NB4 (cell line): ENCODE results near the gene ITGA4.

ENCODE experiments used
- MYC ChIP-seq: IDR thresholded peaks from 2 replicates; pipeline ENCODE4 v1.6.1; 2011; ENCODE audit warnings: low read depth, low read length
- POLR2A ChIP-seq: IDR thresholded peaks from 2 replicates; pipeline ENCODE4 v1.6.1; 2011; ENCODE audit warnings: mild to moderate bottlenecking; ENCODE audit not compliant: insufficient read length; ENCODE audit errors: extremely low read depth
- TF ChIP-seq, protein P1 (sequence below): IDR thresholded peaks from one replicate; pipeline ENCODE4 v1.5.1; 2012; ENCODE audit warnings: low read depth, low read length
- TF ChIP-seq, protein P2 (sequence below): IDR thresholded peaks from 2 replicates; pipeline ENCODE4 v1.6.1; 2011; ENCODE audit warnings: low read depth, low read length

DNA sequence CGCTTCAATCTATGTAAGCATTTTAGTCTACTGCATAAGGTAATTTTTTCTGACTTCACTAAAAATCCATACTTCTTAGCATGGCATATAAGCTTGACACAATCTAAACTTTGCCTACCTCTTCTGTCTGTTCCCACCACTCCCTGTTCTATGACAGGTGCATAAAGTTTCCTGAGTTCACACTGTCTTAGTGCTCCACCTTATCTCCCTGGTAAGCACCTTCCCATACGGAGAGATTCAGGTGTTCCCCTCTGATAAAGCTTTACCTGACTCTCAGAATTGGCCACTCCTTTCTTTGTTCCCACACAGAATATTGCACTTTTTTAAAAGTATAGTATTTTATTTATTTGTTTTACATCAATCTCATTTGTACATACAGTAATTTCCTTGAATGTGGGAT is 16.8 kb upstream of the ITGA4 start:
- TF ChIP-seq, protein P1, sequence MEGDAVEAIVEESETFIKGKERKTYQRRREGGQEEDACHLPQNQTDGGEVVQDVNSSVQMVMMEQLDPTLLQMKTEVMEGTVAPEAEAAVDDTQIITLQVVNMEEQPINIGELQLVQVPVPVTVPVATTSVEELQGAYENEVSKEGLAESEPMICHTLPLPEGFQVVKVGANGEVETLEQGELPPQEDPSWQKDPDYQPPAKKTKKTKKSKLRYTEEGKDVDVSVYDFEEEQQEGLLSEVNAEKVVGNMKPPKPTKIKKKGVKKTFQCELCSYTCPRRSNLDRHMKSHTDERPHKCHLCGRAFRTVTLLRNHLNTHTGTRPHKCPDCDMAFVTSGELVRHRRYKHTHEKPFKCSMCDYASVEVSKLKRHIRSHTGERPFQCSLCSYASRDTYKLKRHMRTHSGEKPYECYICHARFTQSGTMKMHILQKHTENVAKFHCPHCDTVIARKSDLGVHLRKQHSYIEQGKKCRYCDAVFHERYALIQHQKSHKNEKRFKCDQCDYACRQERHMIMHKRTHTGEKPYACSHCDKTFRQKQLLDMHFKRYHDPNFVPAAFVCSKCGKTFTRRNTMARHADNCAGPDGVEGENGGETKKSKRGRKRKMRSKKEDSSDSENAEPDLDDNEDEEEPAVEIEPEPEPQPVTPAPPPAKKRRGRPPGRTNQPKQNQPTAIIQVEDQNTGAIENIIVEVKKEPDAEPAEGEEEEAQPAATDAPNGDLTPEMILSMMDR: no peak
- TF ChIP-seq POLR2A (no peak), MYC (no peak)
- TF ChIP-seq, protein P2, sequence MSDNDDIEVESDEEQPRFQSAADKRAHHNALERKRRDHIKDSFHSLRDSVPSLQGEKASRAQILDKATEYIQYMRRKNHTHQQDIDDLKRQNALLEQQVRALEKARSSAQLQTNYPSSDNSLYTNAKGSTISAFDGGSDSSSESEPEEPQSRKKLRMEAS: no peak
